Coronary artery (tissue), 2 donors: ENCODE data around the gene CRTC2.

Source experiments
- DNase-seq: peaks from one replicate; pipeline ENCODE4 v3.0.0-alpha.2; 2017; ENCODE audit warnings: low spot score
- H3K27ac ChIP-seq, 2 donors: fragments of 200-600 bp; sonication (generic); one replicate each; pipeline ENCODE4 v1.5.1; 2016 to 2019
- H3K4me3 ChIP-seq: fragments of 200-600 bp; sonication (generic); 2 replicates; pipeline ENCODE4 v1.5.1; 2016; ENCODE audit warnings: mild to moderate bottlenecking, moderate library complexity
- TF ChIP-seq, protein P1 (sequence below): fragments of 200-600 bp; sonication (generic); IDR thresholded peaks from one replicate; pipeline ENCODE4 v1.5.1; 2019; ENCODE audit warnings: antibody characterized with exemption

The CRTC2 gene

GRCh38 chr1:153978274-153978909, 20.0 kb upstream of the CRTC2 start:
- H3K4me3 ChIP-seq, result peak overlapping the region; percentile 91
- TF ChIP-seq, protein P1, sequence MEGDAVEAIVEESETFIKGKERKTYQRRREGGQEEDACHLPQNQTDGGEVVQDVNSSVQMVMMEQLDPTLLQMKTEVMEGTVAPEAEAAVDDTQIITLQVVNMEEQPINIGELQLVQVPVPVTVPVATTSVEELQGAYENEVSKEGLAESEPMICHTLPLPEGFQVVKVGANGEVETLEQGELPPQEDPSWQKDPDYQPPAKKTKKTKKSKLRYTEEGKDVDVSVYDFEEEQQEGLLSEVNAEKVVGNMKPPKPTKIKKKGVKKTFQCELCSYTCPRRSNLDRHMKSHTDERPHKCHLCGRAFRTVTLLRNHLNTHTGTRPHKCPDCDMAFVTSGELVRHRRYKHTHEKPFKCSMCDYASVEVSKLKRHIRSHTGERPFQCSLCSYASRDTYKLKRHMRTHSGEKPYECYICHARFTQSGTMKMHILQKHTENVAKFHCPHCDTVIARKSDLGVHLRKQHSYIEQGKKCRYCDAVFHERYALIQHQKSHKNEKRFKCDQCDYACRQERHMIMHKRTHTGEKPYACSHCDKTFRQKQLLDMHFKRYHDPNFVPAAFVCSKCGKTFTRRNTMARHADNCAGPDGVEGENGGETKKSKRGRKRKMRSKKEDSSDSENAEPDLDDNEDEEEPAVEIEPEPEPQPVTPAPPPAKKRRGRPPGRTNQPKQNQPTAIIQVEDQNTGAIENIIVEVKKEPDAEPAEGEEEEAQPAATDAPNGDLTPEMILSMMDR, result no peak
- DNase-seq, result no peak
- H3K27ac ChIP-seq, result peak overlapping the region; percentile 95 to 97

DNA sequence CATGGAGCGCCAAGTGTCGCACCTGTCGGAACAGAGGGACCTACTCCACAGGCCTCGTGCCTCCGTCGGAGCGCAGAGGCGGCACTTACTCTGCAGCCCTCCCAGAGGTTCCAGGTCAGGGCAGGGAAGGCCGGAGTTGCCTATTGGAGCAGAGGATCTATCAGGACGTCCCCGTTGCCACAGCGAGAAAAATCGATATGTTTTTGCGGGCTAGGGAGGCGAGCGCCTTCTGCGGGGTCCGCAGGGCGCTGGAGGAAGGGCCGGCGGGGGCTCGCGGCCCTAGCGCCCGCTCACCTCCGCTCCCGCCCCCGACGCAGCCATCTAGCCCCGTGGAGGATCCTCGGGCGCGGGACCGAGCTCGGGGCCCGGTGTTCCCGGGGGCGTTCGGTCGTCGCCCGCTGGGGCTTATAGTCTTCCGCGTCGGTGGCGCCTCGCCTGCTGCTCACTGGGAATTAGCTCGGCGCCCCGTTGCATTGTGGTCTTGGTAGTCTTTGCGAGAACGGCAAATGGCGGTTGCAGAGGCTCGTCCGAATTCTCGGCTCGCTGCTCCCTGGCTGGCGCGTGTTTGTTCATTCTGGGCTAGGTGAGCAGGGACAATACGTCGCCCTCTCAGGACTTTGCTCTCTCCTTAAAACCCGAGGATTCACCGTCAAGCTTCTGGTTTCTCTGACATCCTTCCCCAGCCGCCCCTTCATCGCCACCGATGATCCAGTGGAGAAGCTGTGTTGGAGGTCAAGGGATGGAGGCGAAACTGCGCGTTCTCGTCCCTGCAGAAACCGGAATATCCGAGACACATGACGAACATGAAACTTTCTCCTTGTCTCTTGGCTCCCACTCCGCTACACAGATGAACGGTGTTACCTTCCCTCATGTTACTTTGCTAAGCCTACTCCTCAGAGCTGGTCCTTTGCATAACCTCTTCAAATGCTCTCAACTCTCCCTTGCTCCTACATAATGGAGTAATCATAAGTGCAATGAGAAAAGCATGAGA, 19.1 kb upstream of the CRTC2 start, which contains the start of gene JTB:
JTB (minus strand) TSS at position 425 of the 991 bp plus-strand sequence; CDS start at position 3, 422 bp downstream.
- TF ChIP-seq, protein P1, result no peak
- peak; percentile 89 for DNase-seq
- H3K27ac ChIP-seq, result peak within 1 kb of the TSS; percentile 95 to 97
- H3K4me3 ChIP-seq, result peak within 1 kb of the TSS; percentile 91

- TF ChIP-seq, protein P1, result no peak
- peak overlapping the region; percentile 95 to 97 for H3K27ac ChIP-seq
- DNase-seq, result no peak
- peak overlapping the region; percentile 91 for H3K4me3 ChIP-seq
Observed at GRCh38 chr1:153976819-153977249, 18.4 kb upstream of the CRTC2 start.

DNA sequence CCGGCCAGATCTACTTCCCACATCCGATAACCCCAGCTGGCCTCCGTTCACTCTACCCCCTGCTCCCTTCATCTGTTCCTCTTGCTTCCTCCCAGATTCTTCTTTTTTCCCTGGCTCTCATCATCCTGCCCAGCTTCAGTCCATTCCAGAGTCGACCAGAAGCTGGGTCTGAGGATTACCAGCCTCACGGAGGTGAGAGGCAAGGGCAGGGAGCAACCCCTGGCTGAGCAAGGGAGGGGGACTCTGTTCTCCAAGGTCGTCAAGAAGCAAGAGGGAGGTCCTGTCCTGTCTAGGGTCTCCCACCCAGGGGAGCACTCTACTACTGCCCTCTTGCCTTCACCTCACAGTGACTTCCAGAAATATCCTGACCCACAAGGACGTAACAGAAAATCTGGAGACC, 15.1 kb upstream of the CRTC2 start:
- no peak for DNase-seq
- no peak overlapping the region for H3K27ac ChIP-seq
- TF ChIP-seq, protein P1, result no peak
- no peak overlapping the region for H3K4me3 ChIP-seq

GRCh38 chr1:153973071-153973470, 14.7 kb upstream of the CRTC2 start:
- TF ChIP-seq, protein P1, result no peak
- Histone ChIP-seq H3K4me3 (no peak overlapping the region), H3K27ac (no peak overlapping the region)

DNA sequence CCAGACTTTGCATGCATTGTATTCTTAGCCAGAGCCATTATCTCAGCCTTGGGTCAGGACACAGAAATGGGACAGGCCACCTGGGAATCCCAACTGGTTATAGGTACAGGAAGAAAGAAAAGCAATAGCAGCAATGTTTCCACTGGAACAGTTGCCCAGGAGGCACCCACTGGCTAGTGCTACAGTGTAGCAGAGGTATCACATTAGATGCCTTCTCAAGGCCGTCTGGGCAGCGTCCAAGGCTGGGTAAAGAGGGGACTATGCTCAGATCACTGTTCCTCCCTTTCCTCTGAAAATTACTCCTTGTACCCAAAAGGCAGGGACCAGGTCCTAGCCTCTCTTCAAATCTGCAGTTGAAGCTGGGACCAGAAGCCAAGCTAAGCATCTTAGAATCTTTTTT, 11.9 kb upstream of the CRTC2 start:
- H3K4me3 ChIP-seq, result no peak overlapping the region
- TF ChIP-seq, protein P1, result no peak

More at GRCh38 chr1:153973071-153973470, 14.7 kb upstream of the CRTC2 start:
- no peak for DNase-seq

More for the DNA sequence above, 11.9 kb upstream of the CRTC2 start:
- no peak overlapping the region for H3K27ac ChIP-seq
- no peak for DNase-seq
